Measurements from ENCODE around the gene MAP7D2. TPM values are rescaled to one million over a fixed set of nuclear protein-coding genes. Genes with fewer than 3 reads are reported as not detected.

Gene MAP7D2
- total and polyA plus RNA-seq, 7 donors, result 0.07 to 1.2 (median 0.46) TPM; not detected in 1

DNA sequence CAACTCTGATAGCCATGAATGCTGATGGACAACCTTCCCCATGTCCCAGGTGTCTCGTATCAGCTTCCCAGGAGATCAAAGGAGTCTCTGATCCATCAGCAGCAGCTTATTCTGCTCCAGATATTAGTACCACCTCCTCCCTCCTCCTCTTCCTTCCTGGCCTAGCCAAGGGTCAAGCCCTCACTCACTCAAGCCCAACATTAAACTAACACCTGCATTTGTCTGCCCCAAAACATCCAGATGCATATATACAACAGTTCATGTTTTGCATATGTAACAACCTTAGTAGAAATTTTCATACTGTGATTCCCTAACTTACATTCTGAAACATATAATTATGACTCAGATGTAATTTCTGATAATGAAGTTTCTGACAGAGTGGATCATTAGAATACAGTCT is 155.8 kb downstream of the MAP7D2 start:
- TF ChIP-seq, protein P1, sequence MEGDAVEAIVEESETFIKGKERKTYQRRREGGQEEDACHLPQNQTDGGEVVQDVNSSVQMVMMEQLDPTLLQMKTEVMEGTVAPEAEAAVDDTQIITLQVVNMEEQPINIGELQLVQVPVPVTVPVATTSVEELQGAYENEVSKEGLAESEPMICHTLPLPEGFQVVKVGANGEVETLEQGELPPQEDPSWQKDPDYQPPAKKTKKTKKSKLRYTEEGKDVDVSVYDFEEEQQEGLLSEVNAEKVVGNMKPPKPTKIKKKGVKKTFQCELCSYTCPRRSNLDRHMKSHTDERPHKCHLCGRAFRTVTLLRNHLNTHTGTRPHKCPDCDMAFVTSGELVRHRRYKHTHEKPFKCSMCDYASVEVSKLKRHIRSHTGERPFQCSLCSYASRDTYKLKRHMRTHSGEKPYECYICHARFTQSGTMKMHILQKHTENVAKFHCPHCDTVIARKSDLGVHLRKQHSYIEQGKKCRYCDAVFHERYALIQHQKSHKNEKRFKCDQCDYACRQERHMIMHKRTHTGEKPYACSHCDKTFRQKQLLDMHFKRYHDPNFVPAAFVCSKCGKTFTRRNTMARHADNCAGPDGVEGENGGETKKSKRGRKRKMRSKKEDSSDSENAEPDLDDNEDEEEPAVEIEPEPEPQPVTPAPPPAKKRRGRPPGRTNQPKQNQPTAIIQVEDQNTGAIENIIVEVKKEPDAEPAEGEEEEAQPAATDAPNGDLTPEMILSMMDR (IDR thresholded peaks at IDR 0.05), result no peak
- Histone ChIP-seq H3K4me3 (no peak overlapping the region), H3K36me3 (ENCODE audit: insufficient read depth in 1 of 2, low read depth in 1 of 2) (peaks cover 0 to 29% of the 10 kb centered on the region in 2 donors), H3K27ac (no peak overlapping the region), H3K27me3 (ENCODE audit: insufficient read depth in 3 of 3, low read length in 2 of 3) (no peaks in the 10 kb centered on the region), H3K9me3 (no peaks in the 10 kb centered on the region), H3K4me1 (no peaks in the 10 kb centered on the region)
- ATAC-seq (no peak), DNase-seq (no peak)
- 62 to 93% (median 90%) methylated on average over 1 of the region's 1 CpG for WGBS, 3 donors
- intact Hi-C loops (cut with DNase I), result loop anchor here in 1 of 2 donors (10.0 kb wide), 1 partner anchor 796 kb away; no protein-coding TSS in a partner anchor

DNA sequence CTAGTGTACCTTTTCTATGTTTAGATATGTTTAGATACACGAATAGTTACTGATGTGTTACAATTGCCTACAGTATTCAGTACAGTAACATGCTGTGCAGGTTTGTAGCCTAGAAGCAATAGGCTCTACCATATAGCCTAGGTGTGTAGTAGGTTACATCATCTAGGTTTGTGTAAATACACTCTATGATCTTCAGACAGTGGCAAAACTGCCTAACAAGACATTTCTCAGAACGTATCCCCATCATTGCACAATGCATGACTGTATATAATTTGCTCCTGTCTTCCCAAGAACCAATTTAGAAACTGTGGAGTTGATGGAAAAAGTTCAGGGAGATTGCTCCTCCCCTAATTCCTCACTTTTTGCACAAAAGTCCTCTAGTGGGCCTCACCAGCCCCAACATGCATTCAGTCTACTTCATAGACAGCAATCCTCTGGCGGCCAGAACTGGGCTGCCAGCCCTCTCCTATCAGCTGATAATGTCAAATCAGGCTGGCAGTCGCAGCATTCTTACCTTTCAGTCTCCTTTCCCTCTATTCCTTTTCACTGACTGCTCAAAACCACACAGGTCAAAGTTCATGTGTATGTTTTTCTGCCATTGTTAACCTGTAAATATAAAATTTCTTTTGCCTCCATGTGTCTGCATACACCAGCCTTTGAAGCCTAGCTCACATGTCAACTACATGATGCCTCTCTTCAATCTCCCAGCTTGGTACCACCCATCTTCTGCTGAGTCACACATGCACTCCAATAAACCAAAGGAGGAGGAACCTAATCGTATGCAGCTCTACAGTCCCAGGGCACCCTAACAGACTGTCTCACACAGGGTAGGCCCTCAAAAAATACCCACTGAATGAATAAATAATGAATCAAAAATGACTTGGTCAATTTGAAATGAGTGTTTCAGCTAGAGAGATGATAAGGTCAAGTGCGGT is 157.9 kb downstream of the MAP7D2 start:
- Histone ChIP-seq H3K27me3 (ENCODE audit: insufficient read depth in 3 of 3, low read length in 2 of 3) (no peaks in the 10 kb centered on the region), H3K9me3 (no peaks in the 10 kb centered on the region), H3K4me3 (no peak overlapping the region), H3K36me3 (ENCODE audit: insufficient read depth in 1 of 2, low read depth in 1 of 2) (peaks cover 0 to 14% of the 10 kb centered on the region in 2 donors), H3K27ac (no peak overlapping the region), H3K4me1 (no peaks in the 10 kb centered on the region)
- TF ChIP-seq, protein P1 (IDR thresholded peaks at IDR 0.05), result no peak
- intact Hi-C loops (cut with DNase I), result no loop called here
- 74 to 86% (median 80%) methylated on average over 6 of the region's 6 CpGs for WGBS, 3 donors
- DNase-seq (no peak), ATAC-seq (no peak)

DNA sequence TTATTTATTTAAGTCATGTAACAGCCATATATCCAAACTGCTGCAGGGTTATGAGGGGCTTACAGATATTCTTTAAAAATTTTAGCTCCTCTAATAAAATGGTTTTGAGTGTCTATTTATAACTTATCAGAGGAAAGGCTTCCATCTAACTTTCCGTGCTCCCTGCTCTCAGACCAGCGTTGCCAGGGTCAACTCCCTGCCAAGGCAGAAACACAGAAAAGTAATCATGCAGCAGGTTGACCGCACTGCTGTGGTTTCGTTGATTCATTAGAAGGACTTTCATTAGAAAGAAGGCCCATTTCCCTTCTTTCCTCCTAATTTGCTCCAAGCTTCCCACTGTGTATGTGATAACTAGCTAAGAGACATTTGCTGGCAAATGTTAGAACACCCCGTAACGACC is 159.8 kb downstream of the MAP7D2 start:
- H3K27me3 ChIP-seq (ENCODE audit: insufficient read depth in 3 of 3, low read length in 2 of 3), result no peaks in the 10 kb centered on the region
- H3K27ac ChIP-seq, result no peak overlapping the region
- WGBS, 3 donors, result 24 to 46% (median 39%) methylated on average over 6 of the region's 6 CpGs
- peaks cover 0 to 6% of the 10 kb centered on the region in 2 donors for H3K36me3 ChIP-seq (ENCODE audit: insufficient read depth in 1 of 2, low read depth in 1 of 2)
- intact Hi-C loops (cut with DNase I), result no loop called here
- TF ChIP-seq, protein P1 (IDR thresholded peaks at IDR 0.05), result no peak
- H3K9me3 ChIP-seq, result no peaks in the 10 kb centered on the region
- ATAC-seq (no peak), DNase-seq (no peak)
- no peak overlapping the region for H3K4me3 ChIP-seq
- no peaks in the 10 kb centered on the region for H3K4me1 ChIP-seq

Other genes starting within 250 kb of the MAP7D2 start
- gene SH3KBP1, start 229.3 kb downstream of the MAP7D2 start, total RNA-seq, result 10 to 100 TPM in 2 of 4 donors, 1 to 10 TPM in 2; 3.7 to 11.5 (median 8.3) TPM
- 1 to 10 TPM; 2.2 to 4.1 (median 3.0) TPM for gene SH3KBP1, start 229.3 kb downstream of the MAP7D2 start, polyA plus RNA-seq
- 1 to 10 TPM; 6.2 to 8.2 (median 7.0) TPM for gene BCLAF3, start 125.8 kb downstream of the MAP7D2 start, total RNA-seq
- 1 to 10 TPM; 1.7 to 3.7 (median 2.7) TPM for gene BCLAF3, start 125.8 kb downstream of the MAP7D2 start, polyA plus RNA-seq
- gene EIF1AX, start 24.9 kb upstream of the MAP7D2 start, total RNA-seq, result 100 to 1,000 TPM in 3 of 4 donors, 10 to 100 TPM in 1; 69.4 to 176 (median 155) TPM
- gene EIF1AX, start 24.9 kb upstream of the MAP7D2 start, polyA plus RNA-seq, result 100 to 1,000 TPM in 2 of 3 donors, 10 to 100 TPM in 1; 67.3 to 129 (median 104) TPM
- gene RPS6KA3, start 150.0 kb upstream of the MAP7D2 start, total RNA-seq, result 10 to 100 TPM; 56.4 to 91.9 (median 77.2) TPM
- gene RPS6KA3, start 150.0 kb upstream of the MAP7D2 start, polyA plus RNA-seq, result 10 to 100 TPM; 35.4 to 82.8 (median 39.1) TPM